CD4-positive, alpha-beta T cell (primary cell): ENCODE results near the gene TCP11. TPM values are rescaled to one million over a fixed set of nuclear protein-coding genes. Genes with fewer than 3 reads are reported as not detected.

Source experiments
- ATAC-seq: fragments of 200-7000 bp; cut with Tn5 transposase; one replicate; pipeline ENCODE4 v1.10.0; 2022; ENCODE audit warnings: mild to moderate bottlenecking; ENCODE audit not compliant: poor library complexity
- CTCF ChIA-PET: fragments of 350-600 bp; sonication (Branson Sonifier 250); formaldehyde crosslinking; loops from one replicate; lab custom pipeline; 2021; ENCODE audit warnings: antibody characterized with exemption, inconsistent platforms; lab: Charles Lee
- POLR2A ChIA-PET: fragments of 350-600 bp; sonication (Branson Sonifier 250); formaldehyde crosslinking; loops from one replicate; lab custom pipeline; 2021; ENCODE audit warnings: antibody characterized with exemption, inconsistent platforms; lab: Charles Lee
- DNase-seq, 14 experiments: peaks; one replicate each; pipeline ENCODE4 v3.0.0-alpha.2; 2013 to 2020; ENCODE audit warnings: mixed read lengths in 2 of 14
- H3K27ac ChIP-seq, 2 donors: one replicate each; pipeline versions ENCODE4 v1.5.1 to v1.7.0; 2013; ENCODE audit warnings: low read length in 2 of 2, low read depth in 1 of 2, mild to moderate bottlenecking in 1 of 2
- H3K27me3 ChIP-seq, 2 experiments: 1 replicate in 1 of 2; 2 replicates in 1 of 2; pipeline versions ENCODE4 v1.6.1 to v1.7.0; 2013; ENCODE audit warnings: low read length in 2 of 2, control low read depth in 1 of 2, mild to moderate bottlenecking in 1 of 2, moderate library complexity in 1 of 2; ENCODE audit not compliant: insufficient read depth in 2 of 2, control insufficient read depth in 1 of 2
- H3K36me3 ChIP-seq: one replicate; pipeline ENCODE4 v1.6.1; 2013; ENCODE audit warnings: low read length, control low read depth; ENCODE audit not compliant: insufficient read depth
- H3K4me1 ChIP-seq: one replicate; pipeline ENCODE4 v1.6.1; 2013; ENCODE audit warnings: low read length, control low read depth; ENCODE audit not compliant: insufficient read depth
- H3K4me3 ChIP-seq: one replicate; pipeline ENCODE4 v1.5.1; 2013; ENCODE audit warnings: mild to moderate bottlenecking, low read length, moderate library complexity
- H3K9me3 ChIP-seq, 2 experiments: 1 replicate in 1 of 2; 2 replicates in 1 of 2; pipeline versions ENCODE4 v1.6.1 to v1.7.0; 2013; ENCODE audit warnings: low read length in 2 of 2, mild to moderate bottlenecking in 2 of 2, control low read depth in 1 of 2, moderate library complexity in 1 of 2; ENCODE audit not compliant: control insufficient read depth in 1 of 2, insufficient read depth in 1 of 2
- H3K27ac Mint-ChIP-seq: one replicate; pipeline ENCODE4 v1.8.0; 2020; ENCODE audit warnings: mixed read lengths
- H3K27me3 Mint-ChIP-seq: one replicate; pipeline ENCODE4 v1.8.0; 2021; ENCODE audit warnings: mixed read lengths
- H3K36me3 Mint-ChIP-seq: one replicate; pipeline ENCODE4 v1.8.0; 2021; ENCODE audit warnings: low read depth, mixed read lengths
- H3K4me1 Mint-ChIP-seq: one replicate; pipeline ENCODE4 v1.8.0; 2021; ENCODE audit warnings: low read depth, mixed read lengths
- H3K4me3 Mint-ChIP-seq: one replicate; pipeline ENCODE4 v1.8.0; 2020; ENCODE audit warnings: mild to moderate bottlenecking, mixed read lengths
- H3K9me3 Mint-ChIP-seq: one replicate; pipeline ENCODE4 v1.8.0; 2020; ENCODE audit warnings: mixed read lengths
- intact Hi-C, 2 experiments: fragments of 100-400 bp; cut with DNase I in 1 of 2; cut with micrococcal nuclease in 1 of 2; formaldehyde crosslinking; loops; one replicate each; pipeline versions ENCODE4 v1.15.1 to v1.9.0; 2023 to 2025; cut with DNase I, micrococcal nuclease
- total RNA-seq, 174 experiments: library from RNA in 2 of 174; stranded (reverse) in 2 of 174; gene quantifications; one replicate each; pipeline ENCODE4 v1.2.3 and lab custom pipeline; 2021 to 2026
- TF ChIP-seq, protein P1 (sequence below): fragments of 200-600 bp; IDR thresholded peaks from one replicate; pipeline ENCODE4 v1.8.0; 2022; ENCODE audit warnings: antibody characterized with exemption, mild to moderate bottlenecking

The TCP11 gene
- total RNA-seq, 2 experiments from 2014 or later = not detected

- no peaks in the 10 kb centered on the region for H3K36me3 ChIP-seq
- peaks cover 0 to 5% of the 10 kb centered on the region in 2 experiments for H3K9me3 ChIP-seq
- POLR2A ChIA-PET = no interaction called here
- H3K27me3 Mint-ChIP-seq = peaks cover 21% of the 10 kb centered on the region
- H3K27me3 ChIP-seq = peaks cover 11% of the 10 kb centered on the region in 2 experiments
- no peak for ATAC-seq
- no peaks in the 10 kb centered on the region for H3K36me3 Mint-ChIP-seq
- TF ChIP-seq, protein P1, sequence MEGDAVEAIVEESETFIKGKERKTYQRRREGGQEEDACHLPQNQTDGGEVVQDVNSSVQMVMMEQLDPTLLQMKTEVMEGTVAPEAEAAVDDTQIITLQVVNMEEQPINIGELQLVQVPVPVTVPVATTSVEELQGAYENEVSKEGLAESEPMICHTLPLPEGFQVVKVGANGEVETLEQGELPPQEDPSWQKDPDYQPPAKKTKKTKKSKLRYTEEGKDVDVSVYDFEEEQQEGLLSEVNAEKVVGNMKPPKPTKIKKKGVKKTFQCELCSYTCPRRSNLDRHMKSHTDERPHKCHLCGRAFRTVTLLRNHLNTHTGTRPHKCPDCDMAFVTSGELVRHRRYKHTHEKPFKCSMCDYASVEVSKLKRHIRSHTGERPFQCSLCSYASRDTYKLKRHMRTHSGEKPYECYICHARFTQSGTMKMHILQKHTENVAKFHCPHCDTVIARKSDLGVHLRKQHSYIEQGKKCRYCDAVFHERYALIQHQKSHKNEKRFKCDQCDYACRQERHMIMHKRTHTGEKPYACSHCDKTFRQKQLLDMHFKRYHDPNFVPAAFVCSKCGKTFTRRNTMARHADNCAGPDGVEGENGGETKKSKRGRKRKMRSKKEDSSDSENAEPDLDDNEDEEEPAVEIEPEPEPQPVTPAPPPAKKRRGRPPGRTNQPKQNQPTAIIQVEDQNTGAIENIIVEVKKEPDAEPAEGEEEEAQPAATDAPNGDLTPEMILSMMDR = no peak
- no peak overlapping the region for H3K4me3 Mint-ChIP-seq
- peaks cover 16% of the 10 kb centered on the region for H3K4me1 ChIP-seq
- CTCF ChIA-PET = no interaction called here
- intact Hi-C loops = no loop called here
- H3K4me3 ChIP-seq = no peak overlapping the region
- DNase-seq = no peak
- no peak overlapping the region for H3K27ac Mint-ChIP-seq
- no peak overlapping the region for H3K27ac ChIP-seq
- peaks cover 11% of the 10 kb centered on the region for H3K4me1 Mint-ChIP-seq
- no peaks in the 10 kb centered on the region for H3K9me3 Mint-ChIP-seq
Measured at GRCh38 chr6:35142588-35143569, 1.7 kb upstream of the TCP11 start.

GRCh38 chr6:35140639-35141006 is 516 bp downstream of the TCP11 start:
- peaks cover 0 to 5% of the 10 kb centered on the region in 2 experiments for H3K9me3 ChIP-seq
- H3K4me1 Mint-ChIP-seq = peaks cover 11% of the 10 kb centered on the region
- no peak overlapping the region for H3K27ac Mint-ChIP-seq
- no peaks in the 10 kb centered on the region for H3K36me3 Mint-ChIP-seq
- peak overlapping the region; percentile 18 for H3K4me3 Mint-ChIP-seq
- CTCF ChIA-PET = interaction anchor here (1.2 to 2.0 kb wide), 7 partner anchors 10 to 917 kb away, joined by 3 to 12 read pairs (median 8); no protein-coding TSS in a partner anchor
- ATAC-seq (no peak), DNase-seq (no peak)
- POLR2A ChIA-PET = no interaction called here
- H3K36me3 ChIP-seq = no peaks in the 10 kb centered on the region
- intact Hi-C loops = loop anchor here (1.0 to 2.0 kb wide), 2 partner anchors 154 to 680 kb away; no protein-coding TSS in a partner anchor
- no peak overlapping the region for H3K4me3 ChIP-seq
- peaks cover 21% of the 10 kb centered on the region for H3K27me3 Mint-ChIP-seq
- H3K27me3 ChIP-seq = peaks cover 11% of the 10 kb centered on the region in 2 experiments
- TF ChIP-seq, protein P1 = no peak
- no peak overlapping the region for H3K27ac ChIP-seq
- H3K9me3 Mint-ChIP-seq = no peaks in the 10 kb centered on the region
- peaks cover 16% of the 10 kb centered on the region for H3K4me1 ChIP-seq

DNA sequence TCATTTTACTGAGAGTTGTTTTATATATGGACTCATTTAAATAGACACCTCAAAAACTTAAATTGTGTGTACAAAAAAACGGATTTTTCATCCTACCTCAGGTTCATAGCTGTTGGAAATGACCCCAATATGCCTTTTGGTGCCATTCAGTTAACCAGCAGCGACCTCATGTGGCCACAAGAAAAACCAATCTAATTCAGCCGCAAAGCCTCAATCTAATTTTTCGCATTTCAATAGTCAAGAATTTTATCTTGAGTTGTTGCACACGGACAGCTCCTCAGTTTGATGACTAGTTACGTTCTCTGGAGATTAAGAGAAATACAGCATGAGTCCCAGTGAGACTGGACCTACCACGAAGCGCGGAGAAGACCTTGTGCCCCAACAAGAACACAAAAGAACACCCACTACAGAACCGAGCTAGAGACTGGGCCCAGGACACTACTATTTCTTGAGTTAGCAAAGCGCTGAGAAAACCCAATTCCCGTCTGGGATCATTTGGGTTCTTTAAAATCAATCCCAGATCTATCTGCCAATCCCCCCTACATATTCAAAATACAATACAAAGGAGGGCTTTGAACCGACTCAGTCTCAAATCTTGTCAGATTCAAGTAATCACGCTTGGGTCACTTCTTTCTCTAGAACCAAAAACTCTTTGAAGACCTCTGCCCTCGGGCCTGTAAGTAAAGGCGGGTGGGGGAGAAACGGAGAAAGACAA is 1.1 kb downstream of the TCP11 start:
- TF ChIP-seq, protein P1 = peak; percentile 85
- peaks cover 21% of the 10 kb centered on the region for H3K27me3 Mint-ChIP-seq
- H3K4me3 Mint-ChIP-seq = peak overlapping the region; percentile 32
- peaks cover 16% of the 10 kb centered on the region for H3K4me1 ChIP-seq
- peak; percentile 8 to 80 (median 26) for DNase-seq
- no peaks in the 10 kb centered on the region for H3K9me3 Mint-ChIP-seq
- intact Hi-C loops = loop anchor here (1.0 to 2.0 kb wide), 3 partner anchors 154 to 945 kb away; no protein-coding TSS in a partner anchor
- POLR2A ChIA-PET = interaction anchor here (0.6 to 1.0 kb wide), 3 partner anchors 91 to 384 kb away, joined by 3 to 5 read pairs (median 3); no protein-coding TSS in a partner anchor
- no peaks in the 10 kb centered on the region for H3K36me3 Mint-ChIP-seq
- peaks cover 0 to 5% of the 10 kb centered on the region in 2 experiments for H3K9me3 ChIP-seq
- ATAC-seq = no peak
- H3K4me1 Mint-ChIP-seq = peaks cover 11% of the 10 kb centered on the region
- CTCF ChIA-PET = interaction anchor here (0.8 to 2.0 kb wide), 10 partner anchors 9 to 916 kb away, joined by 3 to 12 read pairs (median 4); no protein-coding TSS in a partner anchor
- no peaks in the 10 kb centered on the region for H3K36me3 ChIP-seq
- H3K27ac ChIP-seq = no peak overlapping the region
- H3K27me3 ChIP-seq = peaks cover 11% of the 10 kb centered on the region in 2 experiments
- no peak overlapping the region for H3K27ac Mint-ChIP-seq
- H3K4me3 ChIP-seq = no peak overlapping the region
